Measurements from ENCODE around the gene ZNF586.
"Not testable (repeated sequence)": the region's sequence is repeated elsewhere in the genome, so short reads cannot be mapped to it uniquely, and the experiment has no call there.

Gene ZNF586

DNA sequence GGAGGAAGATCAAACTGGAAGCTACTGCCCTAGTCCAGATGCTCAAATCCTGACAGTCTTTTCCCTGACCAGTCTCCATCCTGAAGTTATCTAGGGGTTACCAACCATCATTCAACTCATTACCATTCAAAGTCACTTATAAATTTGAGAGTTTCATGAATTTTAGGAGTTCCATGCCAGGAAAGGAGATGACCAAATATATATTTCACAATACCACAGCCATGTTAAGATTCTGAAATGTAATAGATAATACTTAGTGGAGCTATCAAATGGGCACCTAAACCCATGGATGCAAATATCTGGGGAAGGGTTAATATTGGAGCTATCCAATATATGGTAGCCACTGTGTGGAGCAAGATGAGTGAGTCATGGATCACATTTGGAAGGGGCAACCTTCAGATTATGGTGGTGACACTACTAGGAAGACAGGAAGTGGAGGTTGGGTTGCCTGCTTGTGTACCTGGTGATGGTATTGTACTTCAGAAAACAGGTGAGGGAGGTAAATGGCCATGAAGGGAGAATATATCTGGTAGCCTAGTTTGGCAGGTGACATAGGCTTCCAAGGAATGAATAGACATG lies 18.7 kb downstream of the ZNF586 start:
- no peak for DNase-seq (ENCODE audit: low spot score)
- no peak overlapping the region for H3K27ac ChIP-seq
- TF ChIP-seq, protein P1, sequence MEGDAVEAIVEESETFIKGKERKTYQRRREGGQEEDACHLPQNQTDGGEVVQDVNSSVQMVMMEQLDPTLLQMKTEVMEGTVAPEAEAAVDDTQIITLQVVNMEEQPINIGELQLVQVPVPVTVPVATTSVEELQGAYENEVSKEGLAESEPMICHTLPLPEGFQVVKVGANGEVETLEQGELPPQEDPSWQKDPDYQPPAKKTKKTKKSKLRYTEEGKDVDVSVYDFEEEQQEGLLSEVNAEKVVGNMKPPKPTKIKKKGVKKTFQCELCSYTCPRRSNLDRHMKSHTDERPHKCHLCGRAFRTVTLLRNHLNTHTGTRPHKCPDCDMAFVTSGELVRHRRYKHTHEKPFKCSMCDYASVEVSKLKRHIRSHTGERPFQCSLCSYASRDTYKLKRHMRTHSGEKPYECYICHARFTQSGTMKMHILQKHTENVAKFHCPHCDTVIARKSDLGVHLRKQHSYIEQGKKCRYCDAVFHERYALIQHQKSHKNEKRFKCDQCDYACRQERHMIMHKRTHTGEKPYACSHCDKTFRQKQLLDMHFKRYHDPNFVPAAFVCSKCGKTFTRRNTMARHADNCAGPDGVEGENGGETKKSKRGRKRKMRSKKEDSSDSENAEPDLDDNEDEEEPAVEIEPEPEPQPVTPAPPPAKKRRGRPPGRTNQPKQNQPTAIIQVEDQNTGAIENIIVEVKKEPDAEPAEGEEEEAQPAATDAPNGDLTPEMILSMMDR (conservative IDR thresholded peaks at IDR 0.05; ENCODE audit: low read depth), result no peak
- ChIA-PET CTCF (no interaction called here), POLR2A (ENCODE audit: low non-redundant PET) (no interaction called here)

DNA sequence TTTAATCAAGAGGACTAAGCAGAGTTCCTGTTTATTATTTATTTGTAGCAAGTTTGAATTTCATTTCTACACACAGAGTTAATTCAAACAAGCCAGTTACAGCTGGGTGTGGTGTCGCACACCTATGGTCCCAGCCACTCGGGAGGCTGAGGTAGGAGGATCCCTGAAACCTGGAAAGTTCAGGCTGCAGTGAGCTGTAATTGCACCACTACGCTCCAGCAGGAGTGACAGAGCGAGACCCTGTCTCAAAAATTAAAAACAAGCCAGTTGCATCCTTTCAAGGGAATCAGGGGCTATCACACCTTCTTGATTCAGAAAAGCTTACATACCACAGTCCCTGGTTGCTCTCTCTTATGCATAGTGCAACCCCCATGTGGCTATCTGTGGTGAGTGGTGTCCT lies 19.8 kb downstream of the ZNF586 start:
- TF ChIP-seq, protein P1 (conservative IDR thresholded peaks at IDR 0.05; ENCODE audit: low read depth), result no peak
- no peak for DNase-seq (ENCODE audit: low spot score)
- ChIA-PET CTCF (no interaction called here), POLR2A (ENCODE audit: low non-redundant PET) (no interaction called here)
- H3K27ac ChIP-seq, result no peak overlapping the region

DNA sequence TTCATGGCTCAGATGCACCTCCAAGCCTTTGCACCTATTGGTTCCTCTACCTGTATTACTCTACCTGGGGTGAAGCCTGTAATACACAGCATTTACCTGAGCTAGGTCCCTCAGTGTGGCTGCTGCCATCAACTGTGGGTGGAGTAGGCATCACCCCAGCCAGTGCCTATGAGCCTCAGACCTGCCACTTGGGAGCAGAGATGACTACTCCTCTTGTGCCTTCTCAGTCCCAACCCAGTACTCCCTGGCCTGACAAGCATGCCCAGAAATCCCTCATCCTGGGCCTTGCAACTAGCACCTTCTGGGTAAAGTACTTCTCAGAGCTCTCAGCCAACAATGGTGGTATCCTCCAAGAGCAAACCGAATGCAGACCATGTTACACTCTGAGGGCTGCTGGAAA lies 27.1 kb downstream of the ZNF586 start:
- POLR2A ChIA-PET (ENCODE audit: low non-redundant PET); H3K27ac ChIP-seq; DNase-seq (ENCODE audit: low spot score); CTCF ChIA-PET: not testable (repeated sequence)

DNA sequence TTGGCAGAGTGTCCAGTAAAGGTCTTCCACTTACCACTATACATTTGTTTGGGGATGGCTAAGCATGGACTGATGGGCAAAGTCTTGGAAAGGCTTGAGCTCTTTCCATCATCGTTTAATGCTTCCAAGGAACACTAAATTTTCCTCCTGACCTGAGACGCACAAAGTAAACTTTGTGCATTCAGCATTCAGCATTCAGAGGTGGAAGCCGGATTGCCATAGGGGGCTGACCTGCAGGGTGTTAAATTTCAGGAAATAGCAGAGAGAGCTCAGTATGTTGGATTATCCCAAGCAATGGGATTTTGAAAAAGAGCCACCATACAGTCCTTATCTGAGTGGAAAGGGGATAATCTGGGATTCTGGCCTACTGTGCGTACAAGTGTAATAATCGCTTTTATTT lies 31.2 kb downstream of the ZNF586 start:
- no peak for DNase-seq (ENCODE audit: low spot score)
- TF ChIP-seq, protein P1 (conservative IDR thresholded peaks at IDR 0.05; ENCODE audit: low read depth), result no peak
- POLR2A ChIA-PET (ENCODE audit: low non-redundant PET), result interaction anchor here (0.5 kb wide), 1 partner anchor 26 kb away, joined by 3 read pairs; no protein-coding TSS in a partner anchor
- H3K27ac ChIP-seq, result no peak overlapping the region
- CTCF ChIA-PET, result no interaction called here

DNA sequence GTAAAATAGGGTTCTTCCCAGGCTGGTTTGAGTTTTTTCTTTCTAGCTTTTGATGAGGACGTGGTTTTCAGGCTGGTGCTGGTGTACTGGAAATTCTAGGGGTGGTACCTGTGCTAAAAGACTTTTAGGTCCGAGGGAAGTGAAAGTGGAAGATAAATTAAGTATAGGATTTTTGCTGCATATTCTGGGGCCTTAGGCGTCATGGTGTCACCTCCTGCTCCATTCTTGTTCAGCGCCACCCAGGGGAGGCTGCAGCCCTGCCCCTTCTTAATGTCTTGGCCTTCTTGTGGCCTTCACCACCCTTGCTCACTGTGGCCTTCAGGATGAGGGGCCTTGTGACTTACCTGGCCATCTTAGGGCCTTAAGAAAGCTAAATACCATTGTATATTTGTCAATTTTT lies 32.8 kb downstream of the ZNF586 start:
- ChIA-PET CTCF (no interaction called here), POLR2A (ENCODE audit: low non-redundant PET) (no interaction called here)
- peak overlapping the region; percentile 60 for H3K27ac ChIP-seq
- no peak for DNase-seq (ENCODE audit: low spot score)
- TF ChIP-seq, protein P1 (conservative IDR thresholded peaks at IDR 0.05; ENCODE audit: low read depth), result no peak

DNA sequence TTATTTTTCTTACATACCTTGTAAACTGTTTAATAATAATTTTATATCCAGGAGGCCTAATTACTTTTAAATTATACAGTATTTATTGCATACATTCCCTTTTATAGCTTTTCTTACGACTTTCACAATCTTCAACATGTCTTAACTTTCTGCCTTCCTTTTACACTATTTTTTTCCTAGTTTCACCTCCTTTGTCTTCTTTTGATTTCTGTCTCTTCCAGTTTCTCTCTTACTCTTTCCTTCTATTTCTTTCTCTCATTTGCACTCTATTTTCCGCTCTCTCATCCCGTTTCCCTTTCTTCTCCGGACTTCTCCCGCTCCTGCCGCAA lies 33.8 kb downstream of the ZNF586 start:
- ChIA-PET CTCF (no interaction called here), POLR2A (ENCODE audit: low non-redundant PET) (no interaction called here)
- TF ChIP-seq, protein P1 (conservative IDR thresholded peaks at IDR 0.05; ENCODE audit: low read depth), result no peak
- peak overlapping the region; percentile 93 for H3K27ac ChIP-seq
- no peak for DNase-seq (ENCODE audit: low spot score)

DNA sequence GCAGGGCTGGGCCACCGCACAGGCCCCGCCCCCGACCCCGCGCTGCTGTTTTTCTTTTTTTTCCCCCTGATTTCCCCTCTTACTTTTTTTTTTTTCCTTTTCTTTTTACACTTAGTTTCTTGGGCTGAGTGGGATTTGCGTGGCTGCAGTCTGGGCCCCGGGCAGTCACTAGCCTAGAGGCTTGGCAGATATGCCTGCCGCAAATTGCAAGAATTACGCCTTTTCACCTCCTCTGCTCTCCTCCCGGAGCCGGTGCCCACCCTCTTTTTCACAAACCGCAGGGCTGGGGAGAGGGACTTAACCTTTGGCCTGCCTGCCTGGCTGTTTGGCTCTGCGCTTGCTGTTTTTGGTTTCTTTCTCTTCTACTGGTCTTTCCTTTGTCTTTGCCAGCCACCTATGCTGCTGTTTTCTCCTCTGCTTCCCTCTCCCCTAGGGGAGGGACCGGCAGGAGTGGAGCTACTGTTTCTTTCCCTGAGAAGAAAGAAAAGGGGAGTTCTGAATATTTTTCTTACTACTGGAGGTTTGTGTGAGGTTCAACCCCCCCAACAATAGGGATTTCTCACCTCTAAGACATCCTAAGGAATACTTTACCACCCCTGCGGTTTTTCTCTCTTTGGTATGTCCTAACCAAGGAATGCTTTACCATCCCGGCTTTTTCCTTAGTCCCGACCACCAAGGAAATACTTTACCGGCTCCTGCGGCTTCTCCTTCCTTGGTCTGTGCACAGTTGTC lies 34.3 kb downstream of the ZNF586 start:
- CTCF ChIA-PET, result no interaction called here
- DNase-seq (ENCODE audit: low spot score), result peak; percentile 30
- TF ChIP-seq, protein P1 (conservative IDR thresholded peaks at IDR 0.05; ENCODE audit: low read depth), result no peak
- POLR2A ChIA-PET (ENCODE audit: low non-redundant PET), result interaction anchor here (0.6 kb wide), 2 partner anchors 11 to 60 kb away, joined by 3 to 4 read pairs; no protein-coding TSS in a partner anchor
- peak overlapping the region; percentile 93 for H3K27ac ChIP-seq

All from RWPE1 (cell line).